Trophoblast cell (in vitro differentiated cells and primary cell): ENCODE measurements around the gene HSP90AB1.

Experiments used
- DNase-seq, 2 donors: peaks; one replicate each; pipeline ENCODE4 v3.0.0-alpha.2; 2016
- H2AFZ ChIP-seq: 2 replicates; pipeline ENCODE4 v1.6.1; 2013; ENCODE audit warnings: low read length, moderate library complexity, mild to moderate bottlenecking; ENCODE audit not compliant: insufficient read depth, poor library complexity
- H2AK5ac ChIP-seq: 2 replicates; pipeline ENCODE4 v1.6.1; 2013; ENCODE audit warnings: mild to moderate bottlenecking, low read length
- H2BK120ac ChIP-seq: 2 replicates; pipeline ENCODE4 v1.6.1; 2013; ENCODE audit warnings: low read length, mild to moderate bottlenecking, moderate library complexity; ENCODE audit not compliant: insufficient read depth, poor library complexity
- H2BK12ac ChIP-seq: 2 replicates; pipeline ENCODE4 v1.6.1; 2013; ENCODE audit warnings: mild to moderate bottlenecking, low read length, moderate library complexity
- H2BK5ac ChIP-seq: 2 replicates; pipeline ENCODE4 v1.6.1; 2013; ENCODE audit warnings: low read length, low read depth, moderate library complexity, mild to moderate bottlenecking; ENCODE audit not compliant: poor library complexity
- H3K14ac ChIP-seq: 2 replicates; pipeline ENCODE4 v1.6.1; 2013; ENCODE audit warnings: mild to moderate bottlenecking, low read length
- H3K18ac ChIP-seq: 2 replicates; pipeline ENCODE4 v1.6.1; 2013; ENCODE audit warnings: mild to moderate bottlenecking, low read length
- H3K23ac ChIP-seq: 2 replicates; pipeline ENCODE4 v1.6.1; 2013; ENCODE audit warnings: low read length
- H3K27ac ChIP-seq: 2 replicates; pipeline ENCODE4 v1.5.1; 2013; ENCODE audit warnings: low read depth, mild to moderate bottlenecking, inconsistent platforms, low read length, moderate library complexity
- H3K27me3 ChIP-seq: 2 replicates; pipeline ENCODE4 v1.6.1; 2013; ENCODE audit warnings: inconsistent platforms, mild to moderate bottlenecking, low read length, moderate library complexity; ENCODE audit not compliant: insufficient read depth
- H3K36me3 ChIP-seq, 2 experiments: 1 replicate in 1 of 2; 2 replicates in 1 of 2; pipeline ENCODE4 v1.6.1; 2013; ENCODE audit warnings: low read length in 2 of 2, mild to moderate bottlenecking in 2 of 2, moderate library complexity in 1 of 2; ENCODE audit not compliant: insufficient read depth in 2 of 2, control insufficient read depth in 1 of 2
- H3K4ac ChIP-seq: 2 replicates; pipeline ENCODE4 v1.6.1; 2013; ENCODE audit warnings: low read depth, mild to moderate bottlenecking, low read length, moderate library complexity
- H3K4me1 ChIP-seq, 2 experiments: 1 replicate in 1 of 2; 2 replicates in 1 of 2; pipeline ENCODE4 v1.6.1; 2013; ENCODE audit warnings: low read length in 2 of 2, mild to moderate bottlenecking in 2 of 2, moderate library complexity in 1 of 2; ENCODE audit not compliant: insufficient read depth in 2 of 2, control insufficient read depth in 1 of 2
- H3K4me2 ChIP-seq: 2 replicates; pipeline ENCODE4 v1.6.1; 2013; ENCODE audit warnings: inconsistent platforms, mild to moderate bottlenecking, low read length, moderate library complexity
- H3K4me3 ChIP-seq: 2 replicates; pipeline ENCODE4 v1.5.1; 2013; ENCODE audit warnings: mild to moderate bottlenecking, low read depth, low read length, inconsistent platforms
- H3K79me1 ChIP-seq: one replicate; pipeline ENCODE4 v1.6.1; 2013; ENCODE audit warnings: low read length
- H3K79me2 ChIP-seq: 2 replicates; pipeline ENCODE4 v1.6.1; 2013; ENCODE audit warnings: low read length, mild to moderate bottlenecking; ENCODE audit not compliant: control insufficient read depth, insufficient read depth, poor library complexity
- H3K9ac ChIP-seq: 2 replicates; pipeline ENCODE4 v1.6.1; 2013; ENCODE audit warnings: mild to moderate bottlenecking, low read length
- H3K9me3 ChIP-seq: 2 replicates; pipeline ENCODE4 v1.6.1; 2013; ENCODE audit warnings: low read depth, mild to moderate bottlenecking, control low read depth, inconsistent platforms, low read length; ENCODE audit not compliant: insufficient read depth
- H4K12ac ChIP-seq: 2 replicates; pipeline ENCODE4 v1.6.1; 2013; ENCODE audit warnings: low read depth, mild to moderate bottlenecking, low read length, moderate library complexity
- H4K8ac ChIP-seq: 2 replicates; pipeline ENCODE4 v1.6.1; 2013; ENCODE audit warnings: low read depth, mild to moderate bottlenecking, low read length, moderate library complexity
- H4K91ac ChIP-seq: one replicate; pipeline ENCODE4 v1.6.1; 2013; ENCODE audit warnings: low read depth, mild to moderate bottlenecking, low read length, moderate library complexity
- WGBS: extraction: QIAGEN DNeasy Blood & Tissue Kit; methylation state at CpG from one replicate; pipeline ENCODE4 v1.1.7; 2013; ENCODE audit warnings: missing lambda C conversion rate; ENCODE audit not compliant: insufficient read length, insufficient coverage; ENCODE audit errors: extremely low coverage; 5-methylcytosine and 5-hydroxymethylcytosine counted together

HSP90AB1 gene

DNA sequence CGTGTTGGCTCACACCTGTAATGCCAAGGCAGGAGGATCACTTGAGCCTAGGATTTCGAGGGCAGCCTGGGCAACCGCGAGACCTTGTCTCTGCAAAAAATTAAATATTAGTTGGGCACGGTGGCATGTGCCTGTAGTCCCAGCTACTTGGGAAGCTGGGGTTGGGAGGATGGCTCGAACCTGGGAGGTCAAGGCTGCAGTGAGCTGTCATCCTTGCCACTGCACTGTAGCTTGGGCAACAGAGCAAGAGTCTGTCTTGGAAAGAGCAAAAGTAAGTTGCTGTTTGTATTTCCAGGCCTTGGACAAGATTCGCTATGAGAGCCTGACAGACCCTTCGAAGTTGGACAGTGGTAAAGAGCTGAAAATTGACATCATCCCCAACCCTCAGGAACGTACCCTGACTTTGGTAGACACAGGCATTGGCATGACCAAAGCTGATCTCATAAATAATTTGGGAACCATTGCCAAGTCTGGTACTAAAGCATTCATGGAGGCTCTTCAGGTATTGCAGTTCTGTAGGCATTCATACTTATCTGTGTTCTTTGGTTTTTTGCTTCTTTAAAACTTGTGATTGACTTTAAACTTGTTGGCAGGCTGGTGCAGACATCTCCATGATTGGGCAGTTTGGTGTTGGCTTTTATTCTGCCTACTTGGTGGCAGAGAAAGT, 2.3 kb downstream of the HSP90AB1 start:
- Histone ChIP-seq H4K12ac (no peak overlapping the region), H3K9me3 (no peaks in the 10 kb centered on the region), H3K27me3 (no peaks in the 10 kb centered on the region), H2BK12ac (no peak overlapping the region), H2AK5ac (no peak overlapping the region), H2AFZ (no peak overlapping the region), H3K4me2 (peak overlapping the region; percentile 77), H3K79me2 (peaks cover 21% of the 10 kb centered on the region), H3K79me1 (peaks cover 16% of the 10 kb centered on the region), H3K4me1 (peaks cover 2 to 10% of the 10 kb centered on the region in 2 experiments), H3K23ac (no peak overlapping the region), H4K91ac (no peak overlapping the region), H2BK5ac (no peak overlapping the region), H3K4me3 (no peak overlapping the region), H3K9ac (peak overlapping the region; percentile 18), H3K36me3 (peaks cover 31 to 53% of the 10 kb centered on the region in 2 experiments), H3K27ac (no peak overlapping the region), H2BK120ac (no peak overlapping the region), H3K4ac (peak overlapping the region; percentile 84), H4K8ac (no peak overlapping the region), H3K14ac (no peak overlapping the region), H3K18ac (no peak overlapping the region)
- DNase-seq, result peak in 1 of 2 donors; percentile 7
- WGBS, result no CpG with 5 or more reads among the region's 9 CpGs

DNA sequence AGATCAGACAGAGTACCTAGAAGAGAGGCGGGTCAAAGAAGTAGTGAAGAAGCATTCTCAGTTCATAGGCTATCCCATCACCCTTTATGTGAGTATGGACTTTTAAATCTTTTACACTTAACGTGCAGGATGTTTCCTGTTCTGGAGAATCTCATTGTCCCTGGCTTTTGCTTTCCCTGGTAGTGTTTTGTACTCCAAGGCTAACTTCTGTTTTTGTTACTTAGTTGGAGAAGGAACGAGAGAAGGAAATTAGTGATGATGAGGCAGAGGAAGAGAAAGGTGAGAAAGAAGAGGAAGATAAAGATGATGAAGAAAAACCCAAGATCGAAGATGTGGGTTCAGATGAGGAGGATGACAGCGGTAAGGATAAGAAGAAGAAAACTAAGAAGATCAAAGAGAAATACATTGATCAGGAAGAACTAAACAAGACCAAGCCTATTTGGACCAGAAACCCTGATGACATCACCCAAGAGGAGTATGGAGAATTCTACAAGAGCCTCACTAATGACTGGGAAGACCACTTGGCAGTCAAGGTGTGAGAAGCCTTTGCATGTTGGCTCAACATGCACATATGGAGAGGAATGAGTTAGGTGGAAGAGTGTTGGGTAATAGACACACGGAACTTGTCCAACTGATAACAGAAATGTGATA, 3.3 kb downstream of the HSP90AB1 start:
- Histone ChIP-seq H3K23ac (no peak overlapping the region), H4K91ac (no peak overlapping the region), H3K4ac (no peak overlapping the region), H3K79me1 (peaks cover 16% of the 10 kb centered on the region), H3K36me3 (peaks cover 41 to 63% of the 10 kb centered on the region in 2 experiments), H3K4me3 (no peak overlapping the region), H3K14ac (no peak overlapping the region), H3K79me2 (peaks cover 21% of the 10 kb centered on the region), H3K27me3 (no peaks in the 10 kb centered on the region), H2BK12ac (no peak overlapping the region), H3K4me1 (peaks cover 2 to 10% of the 10 kb centered on the region in 2 experiments), H4K12ac (no peak overlapping the region), H3K9ac (no peak overlapping the region), H4K8ac (no peak overlapping the region), H3K9me3 (no peaks in the 10 kb centered on the region), H2AK5ac (no peak overlapping the region), H3K27ac (no peak overlapping the region), H2BK120ac (no peak overlapping the region), H3K18ac (no peak overlapping the region), H2BK5ac (no peak overlapping the region), H2AFZ (no peak overlapping the region), H3K4me2 (no peak overlapping the region)
- peak in 1 of 2 donors; percentile 23 for DNase-seq
- 100% methylated on average over 1 of the region's 6 CpGs for WGBS

DNA sequence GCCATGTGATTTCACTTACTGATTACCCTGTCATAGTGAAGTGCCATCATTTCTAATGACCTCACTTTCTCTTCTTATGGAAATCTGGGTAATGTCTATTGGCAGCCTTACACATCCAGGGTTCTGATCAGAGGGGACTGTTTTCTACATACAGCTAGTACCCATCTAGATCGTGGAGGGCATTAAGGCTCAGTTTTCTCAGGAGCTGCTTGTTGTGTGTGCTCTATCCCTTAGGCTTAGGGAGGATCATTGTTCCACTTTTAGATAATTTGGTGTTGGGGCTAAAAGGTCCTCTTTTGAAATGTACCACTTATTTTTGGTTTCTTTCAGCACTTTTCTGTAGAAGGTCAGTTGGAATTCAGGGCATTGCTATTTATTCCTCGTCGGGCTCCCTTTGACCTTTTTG, 3.8 kb downstream of the HSP90AB1 start:
- no peak overlapping the region for H4K8ac ChIP-seq
- no peak overlapping the region for H4K91ac ChIP-seq
- H3K4me2 ChIP-seq, result no peak overlapping the region
- peaks cover 43 to 66% of the 10 kb centered on the region in 2 experiments for H3K36me3 ChIP-seq
- no peak overlapping the region for H2AK5ac ChIP-seq
- H3K9ac ChIP-seq, result no peak overlapping the region
- H4K12ac ChIP-seq, result no peak overlapping the region
- H3K4ac ChIP-seq, result no peak overlapping the region
- DNase-seq, result no peak
- H3K9me3 ChIP-seq, result no peaks in the 10 kb centered on the region
- H2BK5ac ChIP-seq, result no peak overlapping the region
- H3K4me1 ChIP-seq, result peaks cover under 1 to 8% of the 10 kb centered on the region in 2 experiments
- H2BK12ac ChIP-seq, result no peak overlapping the region
- no peak overlapping the region for H3K27ac ChIP-seq
- H2BK120ac ChIP-seq, result no peak overlapping the region
- H3K23ac ChIP-seq, result no peak overlapping the region
- H3K27me3 ChIP-seq, result no peaks in the 10 kb centered on the region
- H3K79me1 ChIP-seq, result peaks cover 14% of the 10 kb centered on the region
- H3K4me3 ChIP-seq, result no peak overlapping the region
- H3K79me2 ChIP-seq, result peaks cover 20% of the 10 kb centered on the region
- H3K18ac ChIP-seq, result no peak overlapping the region
- H3K14ac ChIP-seq, result no peak overlapping the region
- no CpG with 5 or more reads among the region's 3 CpGs for WGBS
- H2AFZ ChIP-seq, result no peak overlapping the region

DNA sequence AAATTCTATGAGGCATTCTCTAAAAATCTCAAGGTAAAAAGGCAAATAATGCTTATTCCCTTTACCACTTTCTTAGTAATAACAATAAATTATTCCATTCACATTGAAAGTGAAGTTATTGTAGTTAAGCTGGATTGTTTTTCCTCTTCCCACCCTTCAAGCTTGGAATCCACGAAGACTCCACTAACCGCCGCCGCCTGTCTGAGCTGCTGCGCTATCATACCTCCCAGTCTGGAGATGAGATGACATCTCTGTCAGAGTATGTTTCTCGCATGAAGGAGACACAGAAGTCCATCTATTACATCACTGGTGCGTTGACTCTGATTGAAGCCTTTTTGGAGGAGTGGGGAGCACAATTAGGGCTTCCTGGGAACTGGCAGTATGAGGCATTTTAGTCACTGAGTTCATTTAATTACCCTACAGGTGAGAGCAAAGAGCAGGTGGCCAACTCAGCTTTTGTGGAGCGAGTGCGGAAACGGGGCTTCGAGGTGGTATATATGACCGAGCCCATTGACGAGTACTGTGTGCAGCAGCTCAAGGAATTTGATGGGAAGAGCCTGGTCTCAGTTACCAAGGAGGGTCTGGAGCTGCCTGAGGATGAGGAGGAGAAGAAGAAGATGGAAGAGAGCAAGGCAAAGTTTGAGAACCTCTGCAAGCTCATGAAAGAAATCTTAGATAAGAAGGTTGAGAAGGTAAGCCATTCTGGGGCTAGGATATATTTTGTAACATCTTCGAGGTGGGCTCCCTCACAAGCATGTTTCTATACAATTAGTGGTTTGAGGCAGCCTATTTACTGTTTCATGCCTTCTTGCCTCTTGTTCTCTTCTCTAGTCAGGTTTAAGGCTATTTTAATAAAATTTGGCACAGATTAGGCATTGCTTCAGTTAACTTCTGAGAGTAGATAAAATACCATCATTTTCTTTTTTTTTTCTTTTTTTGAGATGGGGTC, 4.9 kb downstream of the HSP90AB1 start:
- no peak overlapping the region for H4K12ac ChIP-seq
- H3K4me3 ChIP-seq, result no peak overlapping the region
- H3K9me3 ChIP-seq, result no peaks in the 10 kb centered on the region
- no peak overlapping the region for H3K23ac ChIP-seq
- H2BK12ac ChIP-seq, result no peak overlapping the region
- H3K36me3 ChIP-seq, result peaks cover 43 to 69% of the 10 kb centered on the region in 2 experiments
- no peaks in the 10 kb centered on the region for H3K27me3 ChIP-seq
- no peak overlapping the region for H4K91ac ChIP-seq
- no peak overlapping the region for H2BK120ac ChIP-seq
- no peak overlapping the region for H3K4ac ChIP-seq
- H3K9ac ChIP-seq, result no peak overlapping the region
- peaks cover 11% of the 10 kb centered on the region for H3K79me1 ChIP-seq
- H4K8ac ChIP-seq, result no peak overlapping the region
- H3K27ac ChIP-seq, result no peak overlapping the region
- no peak overlapping the region for H3K4me2 ChIP-seq
- peaks cover 19% of the 10 kb centered on the region for H3K79me2 ChIP-seq
- no peak overlapping the region for H2BK5ac ChIP-seq
- DNase-seq, result peak in 1 of 2 donors; percentile 9
- H2AFZ ChIP-seq, result no peak overlapping the region
- H2AK5ac ChIP-seq, result no peak overlapping the region
- WGBS, result no CpG with 5 or more reads among the region's 14 CpGs
- no peak overlapping the region for H3K14ac ChIP-seq
- H3K4me1 ChIP-seq, result peaks cover 9 to 11% of the 10 kb centered on the region in 2 experiments
- H3K18ac ChIP-seq, result no peak overlapping the region
